DND-41 (cell line): ENCODE results near the gene NAB2.
"Not testable (repeated sequence)": the region's sequence is repeated elsewhere in the genome, so short reads cannot be mapped to it uniquely, and the experiment has no call there.

Experiments used
- ATAC-seq: fragments of 200-7000 bp; cut with Tn5 transposase; 3 replicates; pipeline ENCODE4 v1.9.1; 2021; ENCODE audit warnings: low read depth; ENCODE audit not compliant: insufficient read depth
- DNase-seq: peaks from one replicate; pipeline ENCODE4 v3.0.0-alpha.2; 2020
- H2AFZ ChIP-seq: 2 replicates; pipeline ENCODE4 v1.6.0; 2012; ENCODE audit warnings: low read depth, low read length
- H3K27ac ChIP-seq: 2 replicates; pipeline ENCODE4 v1.5.1; 2012; ENCODE audit warnings: low read length, inconsistent platforms
- H3K27me3 ChIP-seq: fragments of 200-600 bp; sonication (generic); 2 replicates; pipeline ENCODE4 v1.6.0; 2012; ENCODE audit warnings: low read length, mild to moderate bottlenecking, inconsistent platforms; ENCODE audit not compliant: insufficient read depth, poor library complexity
- H3K36me3 ChIP-seq: 2 replicates; pipeline ENCODE4 v1.5.1; 2012; ENCODE audit warnings: low read length, inconsistent platforms; ENCODE audit not compliant: insufficient read depth
- H3K4me1 ChIP-seq: 2 replicates; pipeline ENCODE4 v1.5.1; 2012; ENCODE audit warnings: mild to moderate bottlenecking, low read length; ENCODE audit not compliant: insufficient read depth
- H3K4me2 ChIP-seq: 2 replicates; pipeline ENCODE4 v1.6.0; 2012; ENCODE audit warnings: mild to moderate bottlenecking, moderate library complexity, low read length, inconsistent platforms; ENCODE audit not compliant: insufficient read depth
- H3K4me3 ChIP-seq, 2 experiments: fragments of 200-600 bp in 1 of 2; shearing (Covaris generic) in 1 of 2; 2 replicates each; pipeline ENCODE4 v1.5.1; 2012 to 2016; ENCODE audit warnings: inconsistent platforms in 2 of 2, low read length in 2 of 2, mild to moderate bottlenecking in 2 of 2, low read depth in 1 of 2, moderate library complexity in 1 of 2
- H3K79me2 ChIP-seq: 2 replicates; pipeline ENCODE4 v1.6.0; 2012; ENCODE audit warnings: low read length, inconsistent platforms; ENCODE audit not compliant: insufficient read depth
- H3K9ac ChIP-seq: 2 replicates; pipeline ENCODE4 v1.6.0; 2012; ENCODE audit warnings: low read depth, mild to moderate bottlenecking, inconsistent platforms, low read length, moderate library complexity
- H3K9me3 ChIP-seq: 2 replicates; pipeline ENCODE4 v1.5.1; 2012; ENCODE audit warnings: low read length, moderate library complexity, mild to moderate bottlenecking, inconsistent platforms; ENCODE audit not compliant: insufficient read depth, severe bottlenecking
- H4K20me1 ChIP-seq: 2 replicates; pipeline ENCODE4 v1.6.0; 2012; ENCODE audit warnings: low read length; ENCODE audit not compliant: insufficient read depth
- CTCF ChIP-seq: IDR thresholded peaks from 2 replicates; pipeline ENCODE4 v1.5.1; 2012; ENCODE audit warnings: borderline replicate concordance, low read length, moderate library complexity, mild to moderate bottlenecking; ENCODE audit not compliant: poor library complexity, severe bottlenecking; ENCODE audit errors: extremely low read depth
- EZH2 ChIP-seq: IDR thresholded peaks from 3 replicates; pipeline ENCODE4 v1.6.1; 2012; ENCODE audit warnings: borderline replicate concordance, low read depth, mild to moderate bottlenecking, moderate library complexity, low read length, inconsistent platforms; ENCODE audit not compliant: severe bottlenecking

The NAB2 gene

GRCh38 chr12:57119294-57120085 is 30.6 kb downstream of the NAB2 start:
- no peaks in the 10 kb centered on the region for H3K4me1 ChIP-seq
- H3K27me3 ChIP-seq = no peaks in the 10 kb centered on the region
- TF ChIP-seq EZH2 (no peak), CTCF (no peak)
- no peak overlapping the region for H3K9ac ChIP-seq
- H2AFZ ChIP-seq = no peak overlapping the region
- no peak overlapping the region for H3K27ac ChIP-seq
- no peaks in the 10 kb centered on the region for H3K9me3 ChIP-seq
- no peak overlapping the region for H3K4me3 ChIP-seq
- H3K36me3 ChIP-seq = no peaks in the 10 kb centered on the region
- DNase-seq (no peak), ATAC-seq (no peak; the same call in 2 of the 3 replicates)
- no peaks in the 10 kb centered on the region for H4K20me1 ChIP-seq
- no peak overlapping the region for H3K4me2 ChIP-seq
- H3K79me2 ChIP-seq = no peaks in the 10 kb centered on the region

- H3K4me3 ChIP-seq, H4K20me1 ChIP-seq, ATAC-seq, H3K79me2 ChIP-seq, H3K27ac ChIP-seq, H3K4me1 ChIP-seq, H3K9me3 ChIP-seq, H3K4me2 ChIP-seq, H3K27me3 ChIP-seq, H3K36me3 ChIP-seq, DNase-seq, H3K9ac ChIP-seq, H2AFZ ChIP-seq: not testable (repeated sequence)
Observed at GRCh38 chr12:57120718-57121117, 31.8 kb downstream of the NAB2 start.

- no peaks in the 10 kb centered on the region for H3K9me3 ChIP-seq
- TF ChIP-seq CTCF (no peak), EZH2 (no peak)
Observed at GRCh38 chr12:57123813-57124212, 34.9 kb downstream of the NAB2 start.

GRCh38 chr12:57124261-57124877 is 35.5 kb downstream of the NAB2 start:
- H3K4me3 ChIP-seq = no peak overlapping the region
- TF ChIP-seq EZH2 (peak; percentile 38), CTCF (peak; percentile 92)
- H3K4me1 ChIP-seq = peaks cover 16% of the 10 kb centered on the region
- no peak overlapping the region for H2AFZ ChIP-seq
- no peaks in the 10 kb centered on the region for H3K9me3 ChIP-seq
- DNase-seq (peak; percentile 79), ATAC-seq (peak; percentile 73)
- H3K27ac ChIP-seq = no peak overlapping the region
- no peaks in the 10 kb centered on the region for H4K20me1 ChIP-seq
- no peak overlapping the region for H3K4me2 ChIP-seq
- no peak overlapping the region for H3K9ac ChIP-seq
- H3K79me2 ChIP-seq = no peaks in the 10 kb centered on the region
- H3K36me3 ChIP-seq = no peaks in the 10 kb centered on the region
- peaks cover 18% of the 10 kb centered on the region for H3K27me3 ChIP-seq

More at GRCh38 chr12:57123813-57124212, 34.9 kb downstream of the NAB2 start:
- Histone ChIP-seq H2AFZ (no peak overlapping the region), H3K36me3 (no peaks in the 10 kb centered on the region), H4K20me1 (no peaks in the 10 kb centered on the region), H3K4me1 (peaks cover 15% of the 10 kb centered on the region), H3K79me2 (no peaks in the 10 kb centered on the region), H3K27me3 (peaks cover 18% of the 10 kb centered on the region), H3K4me2 (no peak overlapping the region), H3K4me3 (no peak overlapping the region), H3K27ac (no peak overlapping the region), H3K9ac (no peak overlapping the region)
- DNase-seq = no peak
- ATAC-seq = no peak
